HepG2 (cell line): ENCODE results near the gene TYMS.

Experiments
- EZH2 ChIP-seq: conservative IDR thresholded peaks from 2 replicates; pipeline ENCODE4 v1.6.1; 2012; ENCODE audit warnings: mild to moderate bottlenecking, low read depth, low read length, moderate library complexity
- GTF2F1 ChIP-seq: fragments of 150-350 bp; IDR thresholded peaks from 2 replicates; pipeline ENCODE4 v1.6.1; 2014; ENCODE audit warnings: low read length
- JUND ChIP-seq: sonication (generic); formaldehyde crosslinking; IDR thresholded peaks from 2 replicates; pipeline ENCODE4 v1.8.0; 2022; ENCODE audit warnings: mild to moderate bottlenecking, missing genetic modification reagents
- PHB2 ChIP-seq: fragments of 450-650 bp; IDR thresholded peaks from 2 replicates; pipeline ENCODE4 v1.6.1; 2018; ENCODE audit not compliant: partially characterized antibody
- POLR2A ChIP-seq, 2 experiments: IDR thresholded peaks; 2 replicates each; pipeline ENCODE4 v1.6.1; 2011; ENCODE audit warnings: low read depth in 2 of 2, low read length in 2 of 2, mild to moderate bottlenecking in 1 of 2, moderate library complexity in 1 of 2; ENCODE audit not compliant: insufficient read depth in 1 of 2
- SP2 ChIP-seq: sonication (generic); formaldehyde crosslinking; IDR thresholded peaks from 2 replicates; pipeline ENCODE4 v1.5.1; 2020; ENCODE audit warnings: mild to moderate bottlenecking, missing genetic modification reagents
- STAG1 ChIP-seq: sonication (generic); formaldehyde crosslinking; IDR thresholded peaks from 2 replicates; pipeline ENCODE4 v1.4.0; 2020; ENCODE audit warnings: missing genetic modification reagents
- ZBTB7A ChIP-seq: sonication (generic); formaldehyde crosslinking; IDR thresholded peaks from 2 replicates; pipeline ENCODE4 v1.8.0; 2022; ENCODE audit warnings: mild to moderate bottlenecking, missing genetic modification reagents
- ZNF777 ChIP-seq: sonication (generic); formaldehyde crosslinking; IDR thresholded peaks from 2 replicates; pipeline ENCODE4 v1.4.0; 2020; ENCODE audit warnings: missing genetic modification reagents
- ZNF788 ChIP-seq: sonication (generic); formaldehyde crosslinking; IDR thresholded peaks from 2 replicates; pipeline ENCODE4 v1.5.0; 2020; ENCODE audit warnings: mild to moderate bottlenecking, missing genetic modification reagents, borderline replicate concordance
- TF ChIP-seq, protein P1 (sequence below): sonication (generic); formaldehyde crosslinking; IDR thresholded peaks from 2 replicates; pipeline ENCODE4 v1.5.0; 2020; ENCODE audit warnings: mild to moderate bottlenecking, missing genetic modification reagents, moderate library complexity
- TF ChIP-seq, protein P2 (sequence below): sonication (generic); formaldehyde crosslinking; conservative IDR thresholded peaks from 2 replicates; pipeline ENCODE4 v1.8.0; 2022; ENCODE audit warnings: low read depth, missing genetic modification reagents
- TF ChIP-seq, protein P3 (sequence below): sonication (generic); formaldehyde crosslinking; IDR thresholded peaks from 2 replicates; pipeline ENCODE4 v1.4.0; 2020; ENCODE audit warnings: missing genetic modification reagents, borderline replicate concordance

DNA sequence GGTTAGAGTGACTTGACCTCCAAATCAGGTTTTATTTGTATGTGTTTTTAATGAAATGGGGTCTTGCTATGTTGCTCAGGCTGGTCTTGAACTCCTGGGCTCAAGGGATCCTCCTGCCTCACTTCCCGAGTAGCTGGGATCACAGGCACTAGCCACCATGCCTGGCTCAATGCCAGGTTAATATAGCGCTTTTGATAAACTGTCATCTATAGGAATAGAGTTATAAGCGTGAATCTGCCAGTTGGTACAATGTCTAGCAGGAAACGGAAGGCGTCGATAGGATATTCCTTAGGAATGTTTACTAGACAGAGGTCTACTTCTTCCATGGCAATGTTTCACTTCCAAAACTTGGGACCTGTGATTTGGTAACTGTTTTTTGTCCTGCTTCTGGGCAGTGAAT lies 35.2 kb upstream of the TYMS start:
- no peak for TF ChIP-seq PHB2
- TF ChIP-seq, protein P1, sequence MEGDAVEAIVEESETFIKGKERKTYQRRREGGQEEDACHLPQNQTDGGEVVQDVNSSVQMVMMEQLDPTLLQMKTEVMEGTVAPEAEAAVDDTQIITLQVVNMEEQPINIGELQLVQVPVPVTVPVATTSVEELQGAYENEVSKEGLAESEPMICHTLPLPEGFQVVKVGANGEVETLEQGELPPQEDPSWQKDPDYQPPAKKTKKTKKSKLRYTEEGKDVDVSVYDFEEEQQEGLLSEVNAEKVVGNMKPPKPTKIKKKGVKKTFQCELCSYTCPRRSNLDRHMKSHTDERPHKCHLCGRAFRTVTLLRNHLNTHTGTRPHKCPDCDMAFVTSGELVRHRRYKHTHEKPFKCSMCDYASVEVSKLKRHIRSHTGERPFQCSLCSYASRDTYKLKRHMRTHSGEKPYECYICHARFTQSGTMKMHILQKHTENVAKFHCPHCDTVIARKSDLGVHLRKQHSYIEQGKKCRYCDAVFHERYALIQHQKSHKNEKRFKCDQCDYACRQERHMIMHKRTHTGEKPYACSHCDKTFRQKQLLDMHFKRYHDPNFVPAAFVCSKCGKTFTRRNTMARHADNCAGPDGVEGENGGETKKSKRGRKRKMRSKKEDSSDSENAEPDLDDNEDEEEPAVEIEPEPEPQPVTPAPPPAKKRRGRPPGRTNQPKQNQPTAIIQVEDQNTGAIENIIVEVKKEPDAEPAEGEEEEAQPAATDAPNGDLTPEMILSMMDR (CRISPR knock-in tag) = no peak
- no peak for TF ChIP-seq ZBTB7A (CRISPR knock-in tag)
- no peak for TF ChIP-seq POLR2A (IDR thresholded peaks at IDR 0.05; ENCODE audit: insufficient read depth in 1 of 2, low read depth in 2 of 2, low read length in 2 of 2)
- TF ChIP-seq ZNF777 = no peak
- no peak for TF ChIP-seq GTF2F1
- TF ChIP-seq STAG1 (CRISPR knock-in tag) = no peak
- TF ChIP-seq ZNF788 (CRISPR knock-in tag) = no peak
- TF ChIP-seq, protein P2, sequence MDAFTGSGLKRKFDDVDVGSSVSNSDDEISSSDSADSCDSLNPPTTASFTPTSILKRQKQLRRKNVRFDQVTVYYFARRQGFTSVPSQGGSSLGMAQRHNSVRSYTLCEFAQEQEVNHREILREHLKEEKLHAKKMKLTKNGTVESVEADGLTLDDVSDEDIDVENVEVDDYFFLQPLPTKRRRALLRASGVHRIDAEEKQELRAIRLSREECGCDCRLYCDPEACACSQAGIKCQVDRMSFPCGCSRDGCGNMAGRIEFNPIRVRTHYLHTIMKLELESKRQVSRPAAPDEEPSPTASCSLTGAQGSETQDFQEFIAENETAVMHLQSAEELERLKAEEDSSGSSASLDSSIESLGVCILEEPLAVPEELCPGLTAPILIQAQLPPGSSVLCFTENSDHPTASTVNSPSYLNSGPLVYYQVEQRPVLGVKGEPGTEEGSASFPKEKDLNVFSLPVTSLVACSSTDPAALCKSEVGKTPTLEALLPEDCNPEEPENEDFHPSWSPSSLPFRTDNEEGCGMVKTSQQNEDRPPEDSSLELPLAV (CRISPR knock-in tag) = no peak
- no peak for TF ChIP-seq EZH2
- no peak for TF ChIP-seq JUND (CRISPR knock-in tag)
- TF ChIP-seq SP2 (CRISPR knock-in tag) = no peak
- TF ChIP-seq, protein P3, sequence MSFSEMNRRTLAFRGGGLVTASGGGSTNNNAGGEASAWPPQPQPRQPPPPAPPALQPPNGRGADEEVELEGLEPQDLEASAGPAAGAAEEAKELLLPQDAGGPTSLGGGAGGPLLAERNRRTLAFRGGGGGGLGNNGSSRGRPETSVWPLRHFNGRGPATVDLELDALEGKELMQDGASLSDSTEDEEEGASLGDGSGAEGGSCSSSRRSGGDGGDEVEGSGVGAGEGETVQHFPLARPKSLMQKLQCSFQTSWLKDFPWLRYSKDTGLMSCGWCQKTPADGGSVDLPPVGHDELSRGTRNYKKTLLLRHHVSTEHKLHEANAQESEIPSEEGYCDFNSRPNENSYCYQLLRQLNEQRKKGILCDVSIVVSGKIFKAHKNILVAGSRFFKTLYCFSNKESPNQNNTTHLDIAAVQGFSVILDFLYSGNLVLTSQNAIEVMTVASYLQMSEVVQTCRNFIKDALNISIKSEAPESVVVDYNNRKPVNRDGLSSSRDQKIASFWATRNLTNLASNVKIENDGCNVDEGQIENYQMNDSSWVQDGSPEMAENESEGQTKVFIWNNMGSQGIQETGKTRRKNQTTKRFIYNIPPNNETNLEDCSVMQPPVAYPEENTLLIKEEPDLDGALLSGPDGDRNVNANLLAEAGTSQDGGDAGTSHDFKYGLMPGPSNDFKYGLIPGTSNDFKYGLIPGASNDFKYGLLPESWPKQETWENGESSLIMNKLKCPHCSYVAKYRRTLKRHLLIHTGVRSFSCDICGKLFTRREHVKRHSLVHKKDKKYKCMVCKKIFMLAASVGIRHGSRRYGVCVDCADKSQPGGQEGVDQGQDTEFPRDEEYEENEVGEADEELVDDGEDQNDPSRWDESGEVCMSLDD (CRISPR knock-in tag) = no peak
